H1 (cell line): ENCODE results near the gene UPF2. TPM values are rescaled to one million over a fixed set of nuclear protein-coding genes. Genes with fewer than 3 reads are reported as not detected.

Experiments
- CTCF ChIA-PET: fragments of 300-600 bp; sonication (Branson Sonifier 250); formaldehyde crosslinking; loops from one replicate; lab custom pipeline; 2021; ENCODE audit not compliant: partially characterized antibody; lab: Charles Lee
- POLR2A ChIA-PET: fragments of 300-600 bp; sonication (Branson Sonifier 250); formaldehyde crosslinking; loops from one replicate; lab custom pipeline; 2021; ENCODE audit warnings: inconsistent platforms; ENCODE audit not compliant: partially characterized antibody; lab: Charles Lee
- DNase-seq, 2 experiments: peaks; one replicate each; pipeline versions ENCODE4 v3.0.0 to v3.0.0-alpha.2; 2010 to 2022; ENCODE audit warnings: low spot score in 2 of 2, low read depth in 1 of 2, mixed read lengths in 1 of 2
- FAIRE-seq: peaks from 2 replicates; lab custom pipeline; 2011; peaks lifted over from hg19 to GRCh38; lab: Jason Lieb, UNC
- H2AFZ ChIP-seq: 2 replicates; pipeline ENCODE4 v1.8.1; 2012; ENCODE audit warnings: low read length, inconsistent platforms
- H2AK5ac ChIP-seq: 2 replicates; pipeline ENCODE4 v1.6.1; 2013; ENCODE audit warnings: low read depth, low read length
- H2BK120ac ChIP-seq: replicated peaks from 2 replicates; pipeline ENCODE3; 2013; ENCODE audit warnings: low read depth, low read length, inconsistent platforms
- H2BK12ac ChIP-seq: 2 replicates; pipeline ENCODE4 v1.6.1; 2013; ENCODE audit warnings: low read depth, low read length
- H2BK15ac ChIP-seq: 2 replicates; pipeline ENCODE4 v1.6.1; 2013; ENCODE audit warnings: low read length
- H2BK20ac ChIP-seq: 2 replicates; pipeline ENCODE4 v1.6.1; 2013; ENCODE audit warnings: low read length
- H2BK5ac ChIP-seq: 2 replicates; pipeline ENCODE4 v1.6.1; 2013; ENCODE audit warnings: low read depth, low read length
- H3K14ac ChIP-seq: 2 replicates; pipeline ENCODE4 v1.6.1; 2013; ENCODE audit warnings: inconsistent platforms; ENCODE audit not compliant: insufficient read length
- H3K18ac ChIP-seq: 2 replicates; pipeline ENCODE4 v1.6.1; 2013; ENCODE audit warnings: low read length; ENCODE audit errors: extremely low read depth
- H3K23ac ChIP-seq: 2 replicates; pipeline ENCODE4 v1.6.1; 2013; ENCODE audit warnings: inconsistent platforms; ENCODE audit not compliant: insufficient read length
- H3K23me2 ChIP-seq: 2 replicates; pipeline ENCODE4 v1.6.1; 2013; ENCODE audit warnings: low read depth, low read length
- H3K27ac ChIP-seq: 2 replicates; pipeline ENCODE4 v1.6.1; 2011; ENCODE audit warnings: low read depth, low read length, inconsistent platforms
- H3K27me3 ChIP-seq, 4 experiments: replicated peaks in 1 of 4; 1 replicate in 1 of 4; 2 replicates in 3 of 4; pipeline versions ENCODE4 v1.6.1 to v1.8.1; 2011 to 2013; ENCODE audit warnings: low read length in 3 of 4, mild to moderate bottlenecking in 3 of 4, inconsistent platforms in 2 of 4, mixed read lengths in 2 of 4, moderate library complexity in 1 of 4; ENCODE audit not compliant: control insufficient read depth in 3 of 4, insufficient read depth in 3 of 4; ENCODE audit errors: extremely low read depth in 1 of 4
- H3K36me3 ChIP-seq, 4 experiments: 2 replicates each; pipeline versions ENCODE4 v1.6.1 to v1.8.1; 2011 to 2013; ENCODE audit warnings: mild to moderate bottlenecking in 4 of 4, low read length in 3 of 4, moderate library complexity in 2 of 4, control low read depth in 1 of 4, inconsistent platforms in 1 of 4; ENCODE audit not compliant: insufficient read depth in 4 of 4, control insufficient read depth in 2 of 4
- H3K4ac ChIP-seq: replicated peaks from 2 replicates; pipeline ENCODE3; 2013; ENCODE audit warnings: low read length, low read depth, mixed read lengths, inconsistent platforms; ENCODE audit not compliant: insufficient read length
- H3K4me1 ChIP-seq, 4 experiments: replicated peaks in 1 of 4; 1 replicate in 1 of 4; 2 replicates in 3 of 4; pipeline versions ENCODE4 v1.6.1 to v1.8.1; 2011 to 2013; ENCODE audit warnings: low read length in 3 of 4, inconsistent platforms in 2 of 4, mixed read lengths in 1 of 4; ENCODE audit not compliant: insufficient read depth in 4 of 4, control insufficient read depth in 3 of 4
- H3K4me2 ChIP-seq, 2 experiments: 2 replicates each; pipeline versions ENCODE4 v1.6.1 to v1.8.1; 2011 to 2013; ENCODE audit warnings: low read depth in 2 of 2, low read length in 2 of 2, control low read depth in 1 of 2, inconsistent platforms in 1 of 2, mild to moderate bottlenecking in 1 of 2; ENCODE audit not compliant: insufficient read depth in 1 of 2
- H3K4me3 ChIP-seq, 4 experiments: fragments of 200-600, 300-600 bp in 1 of 4; sonication (generic), shearing (Covaris generic), sonication (Bioruptor Twin) in 1 of 4; 2 replicates each; pipeline versions ENCODE4 v1.5.1 to v1.8.1; 2011 to 2016; ENCODE audit warnings: low read length in 4 of 4, low read depth in 3 of 4, control low read depth in 2 of 4, inconsistent platforms in 2 of 4, mild to moderate bottlenecking in 2 of 4, mixed read lengths in 1 of 4, moderate library complexity in 1 of 4; ENCODE audit not compliant: insufficient read depth in 2 of 4; ENCODE audit errors: extremely low read depth in 1 of 4
- H3K56ac ChIP-seq: replicated peaks from 2 replicates; pipeline ENCODE3; 2013; ENCODE audit warnings: low read depth, mild to moderate bottlenecking, mixed read lengths, low read length, inconsistent platforms; ENCODE audit not compliant: insufficient read length
- H3K79me1 ChIP-seq: 2 replicates; pipeline ENCODE4 v1.6.1; 2013; ENCODE audit warnings: low read depth, low read length, control low read depth
- H3K79me2 ChIP-seq, 2 experiments: 2 replicates each; pipeline versions ENCODE4 v1.6.1 to v1.8.1; 2012 to 2013; ENCODE audit warnings: low read length in 2 of 2, mild to moderate bottlenecking in 2 of 2, inconsistent platforms in 1 of 2; ENCODE audit not compliant: insufficient read depth in 2 of 2, control insufficient read depth in 1 of 2
- H3K9ac ChIP-seq, 4 experiments: replicated peaks in 1 of 4; 1 replicate in 1 of 4; 2 replicates in 3 of 4; pipeline versions ENCODE4 v1.6.1 to v1.8.1; 2011 to 2013; ENCODE audit warnings: low read depth in 3 of 4, low read length in 3 of 4, control low read depth in 2 of 4, mild to moderate bottlenecking in 2 of 4, moderate library complexity in 2 of 4, inconsistent platforms in 1 of 4; ENCODE audit errors: extremely low read depth in 1 of 4
- H3K9me3 ChIP-seq, 2 experiments: 2 replicates each; pipeline versions ENCODE4 v1.6.1 to v1.8.1; 2012 to 2013; ENCODE audit warnings: mild to moderate bottlenecking in 2 of 2, moderate library complexity in 2 of 2, control low read depth in 1 of 2, inconsistent platforms in 1 of 2, low read depth in 1 of 2, low read length in 1 of 2, mixed read lengths in 1 of 2; ENCODE audit not compliant: insufficient read depth in 2 of 2
- H4K20me1 ChIP-seq, 2 experiments: replicated peaks in 1 of 2; 2 replicates each; pipeline versions ENCODE3 to v1.8.1; 2011 to 2013; ENCODE audit warnings: inconsistent platforms in 2 of 2, low read length in 2 of 2, mild to moderate bottlenecking in 1 of 2; ENCODE audit not compliant: insufficient read depth in 2 of 2, control insufficient read depth in 1 of 2
- H4K5ac ChIP-seq: 2 replicates; pipeline ENCODE4 v1.6.1; 2013; ENCODE audit warnings: low read length, low read depth, mixed read lengths, inconsistent platforms; ENCODE audit not compliant: insufficient read length
- H4K8ac ChIP-seq: 2 replicates; pipeline ENCODE4 v1.8.0; 2013; ENCODE audit warnings: mild to moderate bottlenecking, moderate library complexity, low read length, inconsistent platforms; ENCODE audit not compliant: insufficient read depth; ENCODE audit errors: extremely low read depth
- H4K91ac ChIP-seq: replicated peaks from 2 replicates; pipeline ENCODE3; 2013; ENCODE audit warnings: low read length, mixed read lengths, inconsistent platforms; ENCODE audit not compliant: insufficient read length
- KDM5A ChIP-seq: fragments of 200-600 bp; IDR thresholded peaks from 2 replicates; pipeline ENCODE4 v1.7.1; 2012; ENCODE audit warnings: mild to moderate bottlenecking, low read length, inconsistent platforms, mixed read lengths
- POLR2AphosphoS5 ChIP-seq: IDR thresholded peaks from 2 replicates; pipeline ENCODE4 v1.6.1; 2011; ENCODE audit warnings: low read depth, low read length
- RXRA ChIP-seq: IDR thresholded peaks from 2 replicates; pipeline ENCODE4 v1.6.1; 2011; ENCODE audit warnings: low read depth, mild to moderate bottlenecking, low read length, moderate library complexity; ENCODE audit not compliant: insufficient read depth
- SP1 ChIP-seq: IDR thresholded peaks from 2 replicates; pipeline ENCODE4 v1.6.1; 2011; ENCODE audit warnings: low read depth, low read length
- TAF7 ChIP-seq: optimal IDR thresholded peaks from 2 replicates; pipeline ENCODE3; 2011; ENCODE audit warnings: low read depth, mild to moderate bottlenecking, inconsistent platforms, low read length, moderate library complexity, borderline replicate concordance
- WGBS, 2 experiments: shearing (Covaris generic) in 1 of 2; methylation state at CpG; one replicate each; pipeline versions ENCODE4 v1.1.6 to v1.1.7; 2013 to 2015; ENCODE audit warnings: low lambda C conversion rate in 2 of 2, mixed read lengths in 2 of 2, inconsistent platforms in 1 of 2, low coverage in 1 of 2, missing lambda C conversion rate in 1 of 2; ENCODE audit not compliant: insufficient replicate concordance in 2 of 2, insufficient coverage in 1 of 2, insufficient read length in 1 of 2; ENCODE audit errors: extremely low coverage in 1 of 2, missing lambda C conversion rate in 1 of 2; 5-methylcytosine and 5-hydroxymethylcytosine counted together
- polyA plus RNA-seq, 7 experiments: library from polyadenylated mRNA; depleted of rRNA in 3 of 7; stranded (reverse) in 5 of 7; unstranded in 2 of 7; fragments of >200 nt in 5 of 7; fragments of 200-250 nt in 2 of 7; gene quantifications; 1 replicate in 5 of 7; 2 replicates in 1 of 7; 4 replicates in 1 of 7; pipeline versions ENCODE4 v1.2.1 to v1.2.3, GENCODE V29; 2011 to 2013; ENCODE audit warnings: missing spikeins in 2 of 7, mixed read lengths in 2 of 7
- total RNA-seq: library from RNA; stranded (reverse); fragmentation: NEBNext Ultra II Directional; extraction: Animal tissue kit (Norgen Biotek cat#: 25700); gene quantifications from 2 replicates; pipeline ENCODE4 v1.2.1, GENCODE V29; 2021
- TF ChIP-seq, protein P1 (sequence below): IDR thresholded peaks from 2 replicates; pipeline ENCODE4 v1.6.1; 2011; ENCODE audit warnings: low read length, improper control_type of control experiment

UPF2 gene
- total and polyA plus RNA-seq, 2 of the 8 experiments (the other 6 are each of a cell fraction or from before 2014, with no cell fraction given), result 6.2 to 32.8 TPM

DNA sequence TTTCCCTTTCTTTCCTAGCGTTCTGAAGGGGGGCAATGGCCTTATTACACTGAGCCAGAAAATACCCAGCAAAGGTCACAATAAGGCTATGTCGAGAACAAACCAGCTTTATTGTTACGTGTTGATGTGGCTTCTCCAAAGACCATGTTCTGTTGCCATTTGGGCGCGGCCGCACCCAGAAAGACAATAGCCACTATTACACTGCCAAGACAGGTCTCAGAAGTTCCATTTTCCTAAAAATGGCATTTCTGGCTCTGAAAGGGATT is 141.6 kb downstream of the UPF2 start:
- POLR2A ChIA-PET, result interaction anchor here (1.2 kb wide), 1 partner anchor 24 kb away, joined by 3 read pairs; no protein-coding TSS in a partner anchor
- Histone ChIP-seq H2AK5ac (no peak overlapping the region), H3K9ac (no peak overlapping the region), H3K4ac (no peak overlapping the region), H3K9me3 (no peaks in the 10 kb centered on the region), H3K14ac (no peak overlapping the region), H2BK5ac (no peak overlapping the region), H3K4me1 (peaks cover 0 to 4% (median 1%) of the 10 kb centered on the region in 4 experiments; a peak in 2 of 7 replicates), H4K8ac (no peak overlapping the region), H3K36me3 (no peaks in the 10 kb centered on the region), H2BK12ac (no peak overlapping the region), H3K23ac (no peak overlapping the region), H4K20me1 (no peaks in the 10 kb centered on the region), H3K18ac (no peak overlapping the region), H3K23me2 (no peaks in the 10 kb centered on the region), H3K27ac (no peak overlapping the region), H2AFZ (no peak overlapping the region), H3K27me3 (no peaks in the 10 kb centered on the region), H3K79me1 (no peaks in the 10 kb centered on the region), H3K79me2 (no peaks in the 10 kb centered on the region), H3K56ac (no peak overlapping the region), H2BK20ac (no peak overlapping the region), H3K4me2 (no peak overlapping the region), H4K91ac (no peak overlapping the region), H4K5ac (no peak overlapping the region), H2BK120ac (no peak overlapping the region), H2BK15ac (no peak overlapping the region), H3K4me3 (no peak overlapping the region)
- DNase-seq, result no peak
- no peak for TF ChIP-seq RXRA
- TF ChIP-seq KDM5A, result no peak
- TF ChIP-seq, protein P1, sequence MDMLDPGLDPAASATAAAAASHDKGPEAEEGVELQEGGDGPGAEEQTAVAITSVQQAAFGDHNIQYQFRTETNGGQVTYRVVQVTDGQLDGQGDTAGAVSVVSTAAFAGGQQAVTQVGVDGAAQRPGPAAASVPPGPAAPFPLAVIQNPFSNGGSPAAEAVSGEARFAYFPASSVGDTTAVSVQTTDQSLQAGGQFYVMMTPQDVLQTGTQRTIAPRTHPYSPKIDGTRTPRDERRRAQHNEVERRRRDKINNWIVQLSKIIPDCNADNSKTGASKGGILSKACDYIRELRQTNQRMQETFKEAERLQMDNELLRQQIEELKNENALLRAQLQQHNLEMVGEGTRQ, result no peak
- TF ChIP-seq SP1, result no peak
- TF ChIP-seq TAF7, result no peak
- TF ChIP-seq POLR2AphosphoS5, result no peak
- 96% methylated on average over 6 of the region's 6 CpGs; no CpG with 5 or more reads in 1 of the 2 experiments for WGBS, 2 experiments
- CTCF ChIA-PET, result interaction anchor here (0.9 to 7.8 kb wide), 3 partner anchors 12 to 20 kb away, joined by 3 to 34 read pairs (median 3); no protein-coding TSS in a partner anchor
- FAIRE-seq, result no peak
